Measurements from ENCODE around the gene PGM3. TPM values are rescaled to one million over a fixed set of nuclear protein-coding genes. Genes with fewer than 3 reads are reported as not detected.

The PGM3 gene
- total RNA-seq, 1 experiment from 2014 or later, result 117 TPM

DNA sequence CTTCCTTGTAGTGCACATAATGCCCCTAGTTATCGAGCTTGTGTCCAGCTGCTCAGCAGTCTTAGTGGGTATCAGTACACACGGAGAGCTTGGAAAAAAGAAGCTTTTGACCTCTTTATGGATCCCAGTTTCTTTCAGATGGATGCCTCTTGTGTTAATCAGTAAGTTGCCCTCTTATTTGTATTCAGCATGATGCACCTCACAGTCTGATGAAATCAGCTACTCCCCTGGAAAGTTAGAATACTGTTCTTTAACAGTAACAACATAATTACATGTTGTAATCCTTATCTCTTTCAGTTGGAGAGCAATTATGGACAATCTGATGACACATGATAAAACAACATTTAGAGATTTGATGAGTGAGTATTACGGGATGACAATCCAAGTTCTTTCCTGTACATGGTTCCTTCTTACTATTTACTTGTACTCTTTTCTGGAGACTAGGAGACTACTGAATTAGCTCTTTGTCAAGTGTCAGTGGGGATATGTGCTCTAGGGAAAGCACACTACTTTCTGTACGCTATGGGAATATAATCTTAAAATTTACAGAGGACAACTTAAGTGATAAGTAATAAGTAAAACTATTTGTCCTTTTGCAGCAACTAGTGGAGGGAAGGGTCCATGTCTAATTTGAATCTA is 39.1 kb downstream of the PGM3 start:
- Mint-ChIP-seq H3K36me3 (ENCODE audit: insufficient read depth, unreplicated experiment) (peaks cover 60% of the 10 kb centered on the region), H3K9me3 (ENCODE audit: unreplicated experiment) (no peaks in the 10 kb centered on the region), H3K27ac (ENCODE audit: low read depth, unreplicated experiment) (no peak overlapping the region), H3K4me1 (ENCODE audit: insufficient read depth, unreplicated experiment) (no peaks in the 10 kb centered on the region), H3K4me3 (ENCODE audit: unreplicated experiment) (no peak overlapping the region), H3K27me3 (ENCODE audit: insufficient read depth, unreplicated experiment) (no peaks in the 10 kb centered on the region)
- TF ChIP-seq CTCF (IDR thresholded peaks at IDR 0.05; ENCODE audit: unreplicated experiment), result no peak
- no peak for DNase-seq (ENCODE audit: unreplicated experiment)
- BruUV-seq (replicated peaks), result no TSS peak
- ChIA-PET CTCF (interaction anchor here (1.1 to 4.5 kb wide), 4 partner anchors 11 to 87 kb away, joined by 3 to 21 read pairs (median 4); partner anchors contain the start of genes DOP1A and UBE3D), POLR2A (interaction anchor here (0.9 kb wide), 1 partner anchor 84 kb away, joined by 3 read pairs; no protein-coding TSS in a partner anchor)
- intact Hi-C loops (cut with micrococcal nuclease), result no loop called here

- intact Hi-C loops (cut with micrococcal nuclease), result no loop called here
- no peak for TF ChIP-seq CTCF (IDR thresholded peaks at IDR 0.05; ENCODE audit: unreplicated experiment)
- H3K36me3 Mint-ChIP-seq (ENCODE audit: insufficient read depth, unreplicated experiment), result peaks cover 60% of the 10 kb centered on the region
These were observed 40.2 kb downstream of the PGM3 start for GRCh38 chr6:83152913-83153312.

GRCh38 chr6:83151114-83151513 is 42.0 kb downstream of the PGM3 start:
- no peak overlapping the region for H3K27ac Mint-ChIP-seq (ENCODE audit: low read depth, unreplicated experiment)
- DNase-seq (ENCODE audit: unreplicated experiment), result no peak
- no peaks in the 10 kb centered on the region for H3K9me3 Mint-ChIP-seq (ENCODE audit: unreplicated experiment)
- H3K4me3 Mint-ChIP-seq (ENCODE audit: unreplicated experiment), result no peak overlapping the region
- no TSS peak for BruUV-seq (replicated peaks)
- no peak for TF ChIP-seq CTCF (IDR thresholded peaks at IDR 0.05; ENCODE audit: unreplicated experiment)
- ChIA-PET POLR2A (no interaction called here), CTCF (no interaction called here)
- peaks cover 68% of the 10 kb centered on the region for H3K36me3 Mint-ChIP-seq (ENCODE audit: insufficient read depth, unreplicated experiment)
- intact Hi-C loops (cut with micrococcal nuclease), result no loop called here
- H3K27me3 Mint-ChIP-seq (ENCODE audit: insufficient read depth, unreplicated experiment), result no peaks in the 10 kb centered on the region
- H3K4me1 Mint-ChIP-seq (ENCODE audit: insufficient read depth, unreplicated experiment), result no peaks in the 10 kb centered on the region

More at GRCh38 chr6:83152913-83153312, 40.2 kb downstream of the PGM3 start:
- CTCF ChIA-PET, result interaction anchor here (0.5 to 4.5 kb wide), 3 partner anchors 12 to 359 kb away, joined by 3 to 21 read pairs (median 5); partner anchors contain the start of genes DOP1A and UBE3D
- Mint-ChIP-seq H3K27me3 (ENCODE audit: insufficient read depth, unreplicated experiment) (no peaks in the 10 kb centered on the region), H3K4me3 (ENCODE audit: unreplicated experiment) (no peak overlapping the region), H3K4me1 (ENCODE audit: insufficient read depth, unreplicated experiment) (no peaks in the 10 kb centered on the region), H3K27ac (ENCODE audit: low read depth, unreplicated experiment) (no peak overlapping the region), H3K9me3 (ENCODE audit: unreplicated experiment) (no peaks in the 10 kb centered on the region)
- BruUV-seq (replicated peaks), result no TSS peak
- DNase-seq (ENCODE audit: unreplicated experiment), result no peak
- POLR2A ChIA-PET, result no interaction called here

DNA sequence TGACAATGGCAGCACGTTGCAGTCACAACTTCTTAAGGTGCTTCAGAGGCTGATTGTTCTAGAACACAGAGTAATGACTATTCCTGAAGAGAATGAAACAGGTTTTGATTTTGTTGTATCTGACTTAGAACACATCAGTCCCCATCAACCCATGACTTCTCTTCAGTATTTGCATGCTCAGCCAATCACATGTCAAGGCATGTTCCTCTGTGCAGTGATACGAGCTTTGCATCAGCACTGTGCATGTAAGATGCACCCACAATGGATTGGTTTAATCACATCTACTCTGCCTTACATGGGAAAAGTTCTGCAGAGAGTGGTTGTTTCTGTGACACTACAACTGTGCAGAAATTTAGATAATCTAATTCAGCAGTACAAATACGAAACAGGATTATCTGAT is 54.3 kb downstream of the PGM3 start:
- H3K36me3 Mint-ChIP-seq (ENCODE audit: insufficient read depth, unreplicated experiment), result peaks cover 57% of the 10 kb centered on the region
- no peaks in the 10 kb centered on the region for H3K27me3 Mint-ChIP-seq (ENCODE audit: insufficient read depth, unreplicated experiment)
- DNase-seq (ENCODE audit: unreplicated experiment), result no peak
- no peak overlapping the region for H3K4me3 Mint-ChIP-seq (ENCODE audit: unreplicated experiment)
- H3K27ac Mint-ChIP-seq (ENCODE audit: low read depth, unreplicated experiment), result no peak overlapping the region
- no peaks in the 10 kb centered on the region for H3K9me3 Mint-ChIP-seq (ENCODE audit: unreplicated experiment)
- no peak for TF ChIP-seq CTCF (IDR thresholded peaks at IDR 0.05; ENCODE audit: unreplicated experiment)
- BruUV-seq (replicated peaks), result no TSS peak
- POLR2A ChIA-PET, result interaction anchor here (0.8 to 1.6 kb wide), 4 partner anchors 27 to 71 kb away, joined by 3 to 6 read pairs (median 4); partner anchors contain the start of genes DOP1A, PGM3 and RWDD2A
- H3K4me1 Mint-ChIP-seq (ENCODE audit: insufficient read depth, unreplicated experiment), result no peaks in the 10 kb centered on the region
- intact Hi-C loops (cut with micrococcal nuclease), result no loop called here
- CTCF ChIA-PET, result interaction anchor here (2.2 to 2.6 kb wide), 2 partner anchors 71 to 73 kb away, joined by 9 to 20 read pairs; partner anchors contain the start of genes DOP1A and UBE3D
